CD14-positive monocyte (primary cell): ENCODE data around the gene DTNB. TPM values are rescaled to one million over a fixed set of nuclear protein-coding genes. Genes with fewer than 3 reads are reported as not detected.

Source experiments
- DNase-seq, 3 donors: peaks; one replicate each; pipeline ENCODE4 v3.0.0-alpha.2; 2011 to 2022
- H2AFZ ChIP-seq: 2 replicates; pipeline ENCODE4 v1.6.0; 2012; ENCODE audit warnings: mild to moderate bottlenecking, low read depth, low read length, inconsistent platforms; ENCODE audit not compliant: insufficient read depth, poor library complexity, severe bottlenecking
- H3K27ac ChIP-seq, 2 donors: 1 replicate in 1 of 2; 2 replicates in 1 of 2; pipeline ENCODE4 v1.5.1; 2012 to 2013; ENCODE audit warnings: low read length in 2 of 2, control low read depth in 1 of 2, inconsistent platforms in 1 of 2, low read depth in 1 of 2, mild to moderate bottlenecking in 1 of 2
- H3K27me3 ChIP-seq, 2 donors: one replicate each; pipeline versions ENCODE4 v1.6.0 to v1.6.1; 2011 to 2013; ENCODE audit warnings: low read length in 2 of 2; ENCODE audit not compliant: control insufficient read depth in 2 of 2, insufficient read depth in 2 of 2
- H3K36me3 ChIP-seq, 2 donors: replicated peaks in 1 of 2; 1 replicate in 1 of 2; 2 replicates in 1 of 2; pipeline versions ENCODE4 v1.5.1 to v1.6.1; 2012 to 2013; ENCODE audit warnings: low read length in 2 of 2, control low read depth in 1 of 2, inconsistent platforms in 1 of 2, mild to moderate bottlenecking in 1 of 2; ENCODE audit not compliant: insufficient read depth in 2 of 2, control insufficient read depth in 1 of 2
- H3K4me1 ChIP-seq, 2 donors: 1 replicate in 1 of 2; 2 replicates in 1 of 2; pipeline versions ENCODE4 v1.5.1 to v1.6.1; 2012 to 2013; ENCODE audit warnings: low read length in 2 of 2, control low read depth in 1 of 2, inconsistent platforms in 1 of 2, mild to moderate bottlenecking in 1 of 2, moderate library complexity in 1 of 2; ENCODE audit not compliant: insufficient read depth in 2 of 2, control insufficient read depth in 1 of 2
- H3K4me2 ChIP-seq: replicated peaks from 2 replicates; pipeline ENCODE3; 2012; ENCODE audit warnings: low read length, moderate library complexity, mild to moderate bottlenecking; ENCODE audit not compliant: poor library complexity, severe bottlenecking; ENCODE audit errors: extremely low read depth
- H3K4me3 ChIP-seq, 3 experiments: fragments of 200-600 bp in 1 of 3; sonication (generic) in 1 of 3; replicated peaks in 1 of 3; 1 replicate in 2 of 3; 2 replicates in 1 of 3; pipeline ENCODE4 v1.5.1; 2011 to 2013; ENCODE audit warnings: low read length in 3 of 3, mild to moderate bottlenecking in 3 of 3, control low read depth in 2 of 3, low read depth in 2 of 3, inconsistent platforms in 1 of 3, moderate library complexity in 1 of 3
- H3K79me2 ChIP-seq: 2 replicates; pipeline ENCODE4 v1.6.0; 2012; ENCODE audit warnings: mild to moderate bottlenecking, control low read depth, inconsistent platforms, low read length, moderate library complexity; ENCODE audit not compliant: insufficient read depth
- H3K9ac ChIP-seq: 2 replicates; pipeline ENCODE4 v1.6.0; 2017; ENCODE audit warnings: low read length, mild to moderate bottlenecking; ENCODE audit not compliant: insufficient read depth, poor library complexity, severe bottlenecking
- H3K9me3 ChIP-seq, 2 donors: replicated peaks in 1 of 2; 1 replicate in 1 of 2; 2 replicates in 1 of 2; pipeline versions ENCODE4 v1.5.1 to v1.6.1; 2012 to 2013; ENCODE audit warnings: low read length in 2 of 2, control low read depth in 1 of 2; ENCODE audit not compliant: control insufficient read depth in 1 of 2, insufficient read depth in 1 of 2
- H4K20me1 ChIP-seq: 2 replicates; pipeline ENCODE4 v1.6.0; 2012; ENCODE audit warnings: mild to moderate bottlenecking, low read length, control low read depth, moderate library complexity; ENCODE audit not compliant: insufficient read depth
- H3K27ac Mint-ChIP-seq, 7 donors: one replicate each; pipeline ENCODE4 v1.8.0; 2020; ENCODE audit warnings: mild to moderate bottlenecking in 7 of 7, mixed read lengths in 7 of 7, moderate library complexity in 6 of 7, inconsistent platforms in 2 of 7
- H3K27me3 Mint-ChIP-seq, 3 donors: one replicate each; pipeline ENCODE4 v1.8.0; 2021 to 2022; ENCODE audit warnings: low read depth in 3 of 3, mild to moderate bottlenecking in 3 of 3, mixed read lengths in 3 of 3, moderate library complexity in 3 of 3, inconsistent platforms in 1 of 3
- H3K36me3 Mint-ChIP-seq, 2 donors: one replicate each; pipeline ENCODE4 v1.8.0; 2020; ENCODE audit warnings: mixed read lengths in 2 of 2, inconsistent platforms in 1 of 2, mild to moderate bottlenecking in 1 of 2
- H3K4me1 Mint-ChIP-seq: one replicate; pipeline ENCODE4 v1.8.0; 2020; ENCODE audit warnings: mild to moderate bottlenecking, mixed read lengths
- H3K4me3 Mint-ChIP-seq, 2 donors: one replicate each; pipeline ENCODE4 v1.8.0; 2020; ENCODE audit warnings: mild to moderate bottlenecking in 2 of 2, mixed read lengths in 2 of 2, moderate library complexity in 1 of 2
- H3K9me3 Mint-ChIP-seq, 7 donors: one replicate each; pipeline ENCODE4 v1.8.0; 2020 to 2022; ENCODE audit warnings: mixed read lengths in 7 of 7, mild to moderate bottlenecking in 6 of 7, moderate library complexity in 6 of 7, inconsistent platforms in 2 of 7
- CTCF ChIP-seq: fragments of 200-600 bp; IDR thresholded peaks from one replicate; pipeline ENCODE4 v1.8.0; 2022; ENCODE audit warnings: antibody characterized with exemption, mild to moderate bottlenecking
- WGBS: methylation state at CpG from one replicate; pipeline ENCODE4 v1.1.5; 2013; ENCODE audit warnings: missing lambda C conversion rate; ENCODE audit not compliant: insufficient coverage; 5-methylcytosine and 5-hydroxymethylcytosine counted together
- intact Hi-C, 2 donors: fragments of 100-400 bp; cut with micrococcal nuclease; formaldehyde crosslinking; loops; one replicate each; pipeline versions ENCODE4 v1.15.0 to v1.15.1; 2023
- polyA plus RNA-seq, 3 donors: library from polyadenylated mRNA; depleted of rRNA in 1 of 3; unstranded in 2 of 3; stranded (reverse) in 1 of 3; fragments of 300-500 nt in 2 of 3; fragments of >200 nt in 1 of 3; fragmentation: Illumina TruSeq in 2 of 3; gene quantifications; 1 replicate in 2 of 3; 2 replicates in 1 of 3; pipeline ENCODE4 v1.2.3, GENCODE V29; 2012 to 2021

DTNB gene
- polyA plus RNA-seq, 3 donors, result 3.0 to 4.2 (median 3.3) TPM

DNA sequence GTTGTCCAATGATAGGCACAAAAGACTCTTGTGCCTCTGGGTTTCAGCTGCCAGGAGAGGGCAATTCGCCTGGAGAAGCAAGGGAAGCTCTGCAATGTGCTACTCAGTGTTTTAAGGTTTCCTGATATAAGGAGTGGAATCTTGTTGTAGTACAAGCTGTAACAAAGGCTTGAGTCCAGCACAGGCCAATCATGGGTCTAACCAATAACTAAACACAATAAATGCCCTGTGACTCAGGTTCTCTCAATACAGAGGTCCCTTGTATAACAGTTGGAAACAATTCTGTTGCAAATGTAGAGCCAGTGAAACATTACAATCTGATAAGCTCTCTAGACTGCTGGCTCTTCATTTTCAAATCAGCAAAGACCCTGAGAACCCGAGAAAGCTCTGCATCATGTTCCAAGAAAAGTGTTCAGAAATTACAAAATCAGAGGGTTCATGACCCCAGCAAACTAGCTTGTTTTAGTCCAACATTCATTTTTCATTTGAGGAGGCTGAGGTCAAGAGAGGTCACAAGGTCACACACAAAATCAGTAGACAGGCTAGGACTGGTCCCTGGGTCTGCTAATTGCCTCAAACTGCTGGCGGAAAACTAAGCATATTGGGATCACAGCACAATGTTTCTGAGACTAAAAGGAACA is 272.7 kb downstream of the DTNB start:
- Histone ChIP-seq H3K4me3 (no peak overlapping the region), H4K20me1 (no peaks in the 10 kb centered on the region), H3K4me2 (no peak overlapping the region), H3K9me3 (no peaks in the 10 kb centered on the region), H3K27ac (no peak overlapping the region), H3K9ac (no peak overlapping the region), H3K4me1 (no peaks in the 10 kb centered on the region), H3K27me3 (no peaks in the 10 kb centered on the region), H3K79me2 (no peaks in the 10 kb centered on the region), H3K36me3 (no peaks in the 10 kb centered on the region), H2AFZ (no peak overlapping the region)
- 69% methylated on average over 2 of the region's 3 CpGs for WGBS
- no peak overlapping the region for H3K4me3 Mint-ChIP-seq
- DNase-seq, result no peak
- H3K4me1 Mint-ChIP-seq, result no peaks in the 10 kb centered on the region
- H3K36me3 Mint-ChIP-seq, result no peaks in the 10 kb centered on the region
- H3K9me3 Mint-ChIP-seq, result no peaks in the 10 kb centered on the region
- no peak for TF ChIP-seq CTCF
- no peak overlapping the region for H3K27ac Mint-ChIP-seq
- intact Hi-C loops, result no loop called here
- H3K27me3 Mint-ChIP-seq, result peaks cover 0 to 4% (median 3%) of the 10 kb centered on the region in 3 donors

DNA sequence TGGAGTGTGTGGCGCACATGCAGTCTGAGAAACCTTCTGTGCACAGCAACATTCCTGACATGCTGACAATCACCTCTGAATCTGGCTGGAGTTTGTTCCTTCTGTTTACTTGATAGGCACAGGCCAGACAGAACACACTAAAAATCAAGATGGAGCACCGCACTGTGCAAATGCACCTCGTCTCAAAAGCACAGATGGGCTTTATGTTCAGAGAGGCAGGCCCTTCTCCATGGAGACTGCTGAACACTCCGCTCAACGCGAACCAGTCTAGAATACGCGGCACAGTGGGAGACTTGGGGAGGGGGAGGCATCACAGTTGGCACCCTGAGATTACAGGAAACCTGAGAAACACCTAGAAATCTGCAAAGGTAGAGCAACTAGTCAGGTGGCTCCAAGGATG is 273.2 kb downstream of the DTNB start:
- no peaks in the 10 kb centered on the region for H3K4me1 ChIP-seq
- no peak overlapping the region for H3K27ac ChIP-seq
- no peak for TF ChIP-seq CTCF
- no peak overlapping the region for H3K4me2 ChIP-seq
- no peak overlapping the region for H2AFZ ChIP-seq
- H3K27me3 ChIP-seq, result no peaks in the 10 kb centered on the region
- no peak overlapping the region for H3K4me3 ChIP-seq
- no peak overlapping the region for H3K9ac ChIP-seq
- 99% methylated on average over 6 of the region's 8 CpGs for WGBS
- intact Hi-C loops, result no loop called here
- no peak for DNase-seq
- Mint-ChIP-seq H3K27ac (no peak overlapping the region), H3K27me3 (peaks cover 0 to 4% (median 3%) of the 10 kb centered on the region in 3 donors), H3K4me1 (no peaks in the 10 kb centered on the region), H3K9me3 (no peaks in the 10 kb centered on the region), H3K4me3 (no peak overlapping the region), H3K36me3 (no peaks in the 10 kb centered on the region)
- no peaks in the 10 kb centered on the region for H3K9me3 ChIP-seq
- H3K36me3 ChIP-seq, result no peaks in the 10 kb centered on the region
- no peaks in the 10 kb centered on the region for H4K20me1 ChIP-seq
- H3K79me2 ChIP-seq, result no peaks in the 10 kb centered on the region
